Right lobe of liver (tissue), 4 donors: ENCODE data around the gene SSH2.
"Not testable (repeated sequence)": the region's sequence is repeated elsewhere in the genome, so short reads cannot be mapped to it uniquely, and the experiment has no call there.

Experiments
- CTCF ChIP-seq, 4 donors: fragments of 200-600 bp in 3 of 4; fragments of 450-650 bp in 1 of 4; IDR thresholded peaks; one replicate each; pipeline versions ENCODE4 v1.5.1 to v1.8.0; 2016 to 2022; ENCODE audit warnings: antibody characterized with exemption in 4 of 4, mild to moderate bottlenecking in 2 of 4
- POLR2A ChIP-seq: fragments of 450-650 bp; IDR thresholded peaks from one replicate; pipeline ENCODE4 v1.6.1; 2017; ENCODE audit warnings: antibody characterized with exemption, mild to moderate bottlenecking
- donor health status: DM: no; HTN: no; CAD: no.
- donor health status: DM: no; HTN: no; CAD: no.
- donor health status: DM: no; HTN: yes; CAD: no.

- TF ChIP-seq CTCF (IDR thresholded peaks at IDR 0.05); POLR2A: not testable (repeated sequence)
These were observed 278.1 kb downstream of the SSH2 start for GRCh38 chr17:29651913-29652312.
